ENCODE measurements around the gene PCCA.

GRCh38 chr13:100541897-100542825 lies 453.3 kb downstream of the PCCA start:
- no peak for TF ChIP-seq EP300 (IDR thresholded peaks at IDR 0.05)
- TF ChIP-seq, protein P1, sequence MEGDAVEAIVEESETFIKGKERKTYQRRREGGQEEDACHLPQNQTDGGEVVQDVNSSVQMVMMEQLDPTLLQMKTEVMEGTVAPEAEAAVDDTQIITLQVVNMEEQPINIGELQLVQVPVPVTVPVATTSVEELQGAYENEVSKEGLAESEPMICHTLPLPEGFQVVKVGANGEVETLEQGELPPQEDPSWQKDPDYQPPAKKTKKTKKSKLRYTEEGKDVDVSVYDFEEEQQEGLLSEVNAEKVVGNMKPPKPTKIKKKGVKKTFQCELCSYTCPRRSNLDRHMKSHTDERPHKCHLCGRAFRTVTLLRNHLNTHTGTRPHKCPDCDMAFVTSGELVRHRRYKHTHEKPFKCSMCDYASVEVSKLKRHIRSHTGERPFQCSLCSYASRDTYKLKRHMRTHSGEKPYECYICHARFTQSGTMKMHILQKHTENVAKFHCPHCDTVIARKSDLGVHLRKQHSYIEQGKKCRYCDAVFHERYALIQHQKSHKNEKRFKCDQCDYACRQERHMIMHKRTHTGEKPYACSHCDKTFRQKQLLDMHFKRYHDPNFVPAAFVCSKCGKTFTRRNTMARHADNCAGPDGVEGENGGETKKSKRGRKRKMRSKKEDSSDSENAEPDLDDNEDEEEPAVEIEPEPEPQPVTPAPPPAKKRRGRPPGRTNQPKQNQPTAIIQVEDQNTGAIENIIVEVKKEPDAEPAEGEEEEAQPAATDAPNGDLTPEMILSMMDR (IDR thresholded peaks at IDR 0.05) = no peak
- no peak for TF ChIP-seq POLR2AphosphoS5 (IDR thresholded peaks at IDR 0.05)

Measured in suprapubic skin (tissue), 4 donors.